ENCODE data around the gene LDLRAP1.

LDLRAP1 gene

DNA sequence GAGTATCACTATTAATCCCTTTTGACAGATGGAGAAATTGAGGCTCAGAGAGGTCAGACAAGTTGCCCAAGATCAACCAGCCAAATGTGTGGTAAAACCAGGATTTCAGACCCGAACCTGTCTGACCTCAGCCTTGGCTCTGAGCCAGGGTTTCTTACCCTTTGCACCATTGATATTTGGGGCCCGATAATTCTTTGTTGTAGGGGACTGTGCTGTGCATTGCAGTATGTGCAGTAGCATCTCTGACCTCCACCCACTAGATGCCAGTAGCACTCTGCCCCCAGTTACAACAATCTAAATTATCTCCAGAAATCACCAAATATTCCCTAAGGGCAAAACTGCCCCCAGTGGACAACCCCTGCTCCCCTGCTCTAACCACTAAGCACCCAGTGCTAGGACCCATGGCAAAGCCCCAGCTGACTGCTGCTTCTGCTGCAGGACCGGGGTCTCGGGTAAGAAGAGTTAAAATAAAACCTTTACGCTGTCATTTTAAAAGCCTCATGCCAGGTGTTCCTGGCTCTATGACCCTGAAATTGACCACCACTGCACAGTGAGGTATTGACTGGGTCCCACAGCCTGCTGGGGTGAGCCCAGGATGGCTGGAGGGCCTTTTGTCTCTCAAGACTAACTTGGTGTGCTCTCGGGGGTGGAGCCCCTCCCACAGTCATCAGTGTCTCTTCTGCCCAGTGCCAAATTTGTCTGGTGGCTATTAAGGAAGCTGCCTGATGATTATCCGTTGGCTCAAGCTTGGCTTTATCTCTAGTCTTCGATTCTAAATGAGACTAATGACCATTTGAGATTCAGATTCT is 67.6 kb downstream of the LDLRAP1 start:
- DNase-seq: no peak

DNA sequence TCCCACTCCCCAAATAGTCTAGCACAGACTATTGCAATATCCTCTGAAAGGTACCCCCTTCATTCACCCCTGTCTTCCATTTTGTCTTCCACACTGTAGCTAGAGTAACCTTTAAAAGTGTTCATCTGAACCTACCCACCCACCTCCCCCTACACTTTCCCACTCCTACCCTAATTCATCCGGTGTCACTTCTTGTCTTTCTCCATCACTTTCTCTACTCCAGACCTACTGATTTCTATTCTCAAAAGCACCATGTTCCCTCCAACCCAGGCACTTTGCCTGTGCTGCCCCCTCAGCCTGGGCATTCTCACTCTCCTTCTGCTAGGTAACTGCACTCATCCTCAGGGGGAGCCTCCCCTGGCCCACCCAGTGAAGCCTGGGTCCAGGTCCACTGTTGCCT is 68.4 kb downstream of the LDLRAP1 start:
- no peak for DNase-seq

DNA sequence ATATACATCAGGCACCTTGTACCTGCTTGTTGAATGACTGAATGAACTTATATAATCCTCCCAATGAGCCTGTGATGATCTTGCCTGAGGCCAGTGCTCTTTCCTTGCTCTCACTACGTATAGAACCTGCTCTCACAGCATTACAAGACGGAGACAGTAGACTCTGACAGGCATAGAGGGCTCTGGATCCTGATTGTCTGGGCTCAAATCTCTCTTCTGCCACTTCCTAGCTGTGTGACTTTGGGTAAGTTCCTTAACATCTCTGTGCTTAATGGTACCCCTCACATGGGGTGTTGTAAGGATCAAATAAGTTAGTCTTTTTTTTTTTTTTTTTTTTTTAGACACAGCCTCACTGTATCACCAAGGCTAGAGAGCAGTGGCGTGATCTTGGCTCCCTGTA is 69.0 kb downstream of the LDLRAP1 start:
- no peak for DNase-seq

DNA sequence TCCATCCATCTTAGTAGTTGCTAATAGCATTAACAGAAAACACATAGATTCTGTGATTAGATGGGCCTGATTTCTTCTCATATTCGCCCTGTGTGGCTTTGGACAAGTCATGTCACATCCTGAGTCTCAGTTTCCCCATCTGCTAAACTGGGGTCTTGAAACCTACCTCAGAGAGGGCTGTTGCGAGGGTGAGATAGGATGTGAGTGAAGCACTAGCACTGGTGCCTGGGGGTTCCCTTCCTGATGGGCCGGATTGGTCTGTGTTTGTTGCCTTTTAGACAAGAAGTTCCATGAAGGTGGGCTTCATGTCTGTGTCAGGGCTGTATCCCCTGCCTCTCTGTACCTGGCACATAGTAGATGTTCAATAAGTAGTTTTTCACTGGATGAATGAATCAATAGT is 69.7 kb downstream of the LDLRAP1 start:
- no peak for DNase-seq

DNA sequence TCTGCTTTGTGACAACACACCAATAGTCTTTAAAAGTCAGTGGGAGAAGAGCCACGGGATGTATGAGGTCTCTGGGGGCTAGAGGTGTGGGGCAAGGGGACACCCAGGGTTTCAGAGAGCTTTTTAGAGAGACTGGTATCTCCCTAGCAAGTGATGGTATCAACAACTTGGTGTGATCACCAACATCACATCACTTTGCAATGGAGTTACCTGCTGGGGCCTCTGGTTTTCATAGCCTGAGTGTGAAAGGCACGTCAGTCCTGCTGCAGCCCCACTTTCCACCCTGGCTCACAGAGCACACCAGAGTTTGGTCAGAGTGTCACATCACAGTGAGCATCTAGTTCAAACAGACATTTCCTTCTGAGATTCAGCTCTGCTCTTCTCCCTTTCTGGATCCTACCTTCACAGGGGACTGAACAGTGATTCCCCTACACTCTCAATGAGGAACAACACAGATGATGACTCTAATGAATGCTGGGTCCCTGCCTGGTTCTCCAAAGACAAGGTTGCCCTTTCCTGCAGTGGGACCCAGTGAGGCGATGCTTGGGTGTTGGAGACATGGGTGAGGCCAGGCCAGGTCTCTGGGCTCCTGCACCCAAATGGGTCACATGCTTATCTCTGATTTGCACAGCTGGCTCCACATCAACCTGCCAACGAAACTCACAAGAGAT is 71.2 kb downstream of the LDLRAP1 start:
- no peak for DNase-seq

DNA sequence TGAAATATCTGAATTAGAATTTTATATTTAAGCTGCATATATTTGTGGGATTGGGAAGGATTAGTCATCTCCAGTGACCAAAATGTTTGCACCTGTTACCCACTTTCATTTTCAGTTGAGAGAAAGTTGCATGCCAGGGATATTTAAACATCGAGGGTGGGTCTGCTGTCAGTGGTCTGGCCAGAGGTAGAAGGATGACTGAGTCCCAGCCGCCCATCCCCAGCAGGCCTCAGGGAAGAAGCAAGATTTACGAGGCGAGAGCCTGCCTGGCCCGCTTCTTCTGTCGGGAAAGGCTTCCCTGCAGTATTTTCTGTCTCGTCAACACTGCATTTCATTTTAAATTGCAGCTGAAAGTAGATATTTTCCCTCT is 71.8 kb downstream of the LDLRAP1 start:
- DNase-seq: no peak

DNA sequence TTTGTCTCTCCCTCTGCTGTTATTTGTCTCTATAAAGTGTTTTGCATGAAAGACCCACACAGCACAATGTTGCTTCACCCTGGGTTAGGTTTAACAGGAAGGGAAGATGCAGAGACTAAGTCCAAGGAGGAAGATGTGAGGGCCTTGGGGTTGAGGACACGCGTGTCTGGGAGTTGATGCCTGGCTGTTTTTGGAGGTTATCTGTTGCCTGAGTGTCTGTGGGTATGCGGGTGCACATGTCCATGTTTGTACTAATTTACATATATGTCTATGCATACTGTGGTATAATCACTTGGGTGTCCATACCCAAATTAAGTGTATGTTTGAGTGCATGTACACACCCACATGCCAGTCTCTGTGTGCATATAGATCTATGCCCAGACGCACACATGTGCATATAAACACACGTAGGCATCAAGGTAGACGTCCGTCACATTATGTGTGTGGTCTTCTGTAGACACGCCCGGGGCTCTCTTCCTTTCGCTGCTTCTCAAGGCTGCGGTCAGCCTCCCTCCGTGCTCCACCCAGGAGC is 72.2 kb downstream of the LDLRAP1 start:
- DNase-seq: no peak

DNA sequence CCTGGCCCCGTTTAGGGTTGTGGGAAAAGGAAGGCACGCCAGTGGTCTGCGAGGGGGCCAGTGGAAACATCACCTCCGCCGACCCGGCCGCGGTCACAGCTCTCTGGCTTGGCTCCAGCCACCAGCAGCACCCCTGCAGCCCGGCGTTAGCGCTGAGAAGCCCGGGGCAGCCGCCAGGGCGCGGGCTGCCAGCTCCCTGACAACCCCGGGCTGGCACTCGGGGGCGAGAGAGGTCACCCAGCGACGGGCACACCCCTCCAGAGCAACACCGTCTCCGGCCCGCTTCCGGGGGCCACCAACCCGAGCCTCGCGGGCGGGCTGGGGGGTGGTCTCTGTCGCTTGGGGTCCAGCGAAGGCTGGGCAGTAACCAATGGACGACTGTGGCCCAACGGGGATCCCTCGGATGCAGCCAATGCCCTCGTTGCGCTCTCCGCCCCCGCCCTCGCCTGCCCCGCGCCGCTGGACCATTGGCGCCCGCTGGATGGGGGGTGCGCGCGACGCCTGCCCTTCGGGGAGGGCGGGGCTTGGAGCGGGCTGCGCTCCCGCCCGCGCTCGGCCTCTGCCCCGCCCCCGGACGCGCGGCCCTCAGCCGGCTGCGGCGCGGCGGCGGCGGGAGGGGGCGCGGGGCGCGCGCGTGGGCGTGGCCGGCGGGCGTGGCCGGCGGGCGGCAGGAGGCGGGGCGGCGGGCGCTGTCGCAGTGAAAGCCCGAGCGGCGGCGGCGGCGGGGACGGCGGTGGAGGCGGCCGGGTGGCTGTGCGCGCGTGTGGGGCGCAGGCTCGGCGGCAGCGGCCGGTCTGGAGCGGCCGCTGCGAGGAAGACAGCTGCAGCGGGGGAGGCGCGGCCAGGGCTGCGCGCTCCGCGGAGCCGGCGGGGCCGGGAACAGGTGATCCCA is 72.9 kb downstream of the LDLRAP1 start, which contains the start of gene MAN1C1:
Gene MAN1C1, plus strand, starts transcription at position 697 of the 892 bp plus-strand sequence. CDS start 1,007 bp downstream, outside the sequence.
- peak; percentile 91 to 94 for DNase-seq

DNA sequence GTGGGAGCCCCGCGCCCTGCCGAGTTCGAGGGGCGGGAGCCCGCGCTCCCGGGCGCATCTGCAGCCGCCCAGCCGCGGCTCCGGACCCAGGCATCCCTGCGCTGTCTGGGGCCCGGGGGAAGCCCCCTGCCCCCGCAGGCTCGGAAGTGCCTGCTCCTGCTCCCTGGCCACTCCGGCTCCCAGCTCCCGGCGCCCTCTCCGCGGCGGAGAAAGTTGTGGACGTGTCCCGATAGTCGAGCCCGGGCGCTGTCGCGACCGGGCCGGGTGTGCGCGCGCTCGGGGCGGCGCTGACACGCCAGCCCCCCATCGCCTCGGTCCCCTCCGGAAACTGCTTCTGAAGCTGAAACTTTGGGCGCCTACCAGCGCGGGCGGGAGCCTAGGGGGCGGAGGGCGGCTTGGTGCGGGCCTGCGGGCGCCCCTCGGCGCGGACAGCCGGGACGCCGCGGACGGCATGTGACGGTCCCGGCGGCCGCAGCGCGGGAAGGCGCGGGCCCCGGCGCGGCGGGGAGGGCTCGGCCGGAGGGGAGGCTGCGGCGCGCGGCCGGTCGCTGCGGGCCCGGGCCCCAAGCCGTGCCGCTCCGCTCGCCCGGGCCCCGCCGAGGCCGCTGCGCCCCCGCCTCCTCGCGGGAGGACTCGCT is 73.7 kb downstream of the LDLRAP1 start:
- DNase-seq: no peak

DNA sequence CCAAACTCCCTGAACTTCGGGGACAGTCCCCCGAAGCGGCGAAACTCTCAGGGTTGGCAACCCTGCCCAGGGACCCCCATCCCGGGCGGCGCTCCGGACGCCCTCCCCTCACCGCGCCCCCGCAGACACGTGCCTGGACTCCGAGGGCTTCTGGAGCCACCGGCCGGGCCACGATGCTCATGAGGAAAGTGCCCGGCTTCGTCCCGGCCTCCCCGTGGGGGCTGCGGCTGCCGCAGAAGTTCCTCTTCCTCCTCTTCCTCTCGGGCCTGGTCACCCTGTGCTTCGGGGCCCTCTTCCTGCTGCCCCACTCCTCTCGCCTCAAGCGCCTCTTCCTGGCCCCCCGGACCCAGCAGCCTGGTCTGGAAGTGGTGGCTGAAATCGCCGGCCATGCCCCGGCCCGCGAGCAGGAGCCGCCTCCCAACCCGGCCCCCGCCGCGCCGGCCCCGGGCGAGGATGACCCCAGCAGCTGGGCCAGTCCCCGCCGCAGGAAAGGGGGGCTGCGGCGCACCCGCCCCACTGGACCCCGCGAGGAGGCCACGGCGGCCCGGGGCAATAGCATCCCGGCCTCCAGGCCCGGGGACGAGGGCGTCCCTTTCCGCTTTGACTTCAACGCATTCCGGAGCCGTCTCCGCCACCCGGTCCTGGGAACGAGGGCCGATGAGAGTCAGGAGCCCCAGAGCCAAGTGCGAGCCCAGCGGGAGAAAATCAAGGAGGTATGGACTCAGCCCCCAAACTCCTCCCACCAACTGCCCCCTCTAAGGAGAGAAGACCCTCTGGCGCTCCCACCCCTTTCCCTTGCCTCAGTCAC is 74.4 kb downstream of the LDLRAP1 start:
- no peak for DNase-seq

DNA sequence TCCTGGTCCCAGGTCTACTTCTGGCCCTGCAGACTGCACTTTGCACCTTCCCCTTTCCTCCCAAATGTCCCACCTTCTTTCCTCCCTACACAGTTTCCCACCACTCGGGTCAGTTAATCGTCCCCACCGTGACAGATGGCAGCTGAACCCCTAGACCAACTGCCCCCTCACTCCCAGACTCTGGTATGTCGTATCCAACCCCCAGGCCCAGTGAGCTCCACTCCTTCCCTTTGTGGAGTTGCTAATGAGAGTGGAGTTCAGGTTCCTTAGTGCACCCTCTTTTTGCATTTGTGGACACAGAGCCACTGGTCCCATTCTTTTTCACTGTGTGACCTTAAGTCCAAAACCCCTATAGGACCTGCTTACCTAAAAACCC is 75.0 kb downstream of the LDLRAP1 start:
- no peak for DNase-seq
